Measurements from ENCODE around the gene CHKA.
A peak's percentile ranks its signal among the peaks of the same experiment; 100 is the strongest.

Gene CHKA

DNA sequence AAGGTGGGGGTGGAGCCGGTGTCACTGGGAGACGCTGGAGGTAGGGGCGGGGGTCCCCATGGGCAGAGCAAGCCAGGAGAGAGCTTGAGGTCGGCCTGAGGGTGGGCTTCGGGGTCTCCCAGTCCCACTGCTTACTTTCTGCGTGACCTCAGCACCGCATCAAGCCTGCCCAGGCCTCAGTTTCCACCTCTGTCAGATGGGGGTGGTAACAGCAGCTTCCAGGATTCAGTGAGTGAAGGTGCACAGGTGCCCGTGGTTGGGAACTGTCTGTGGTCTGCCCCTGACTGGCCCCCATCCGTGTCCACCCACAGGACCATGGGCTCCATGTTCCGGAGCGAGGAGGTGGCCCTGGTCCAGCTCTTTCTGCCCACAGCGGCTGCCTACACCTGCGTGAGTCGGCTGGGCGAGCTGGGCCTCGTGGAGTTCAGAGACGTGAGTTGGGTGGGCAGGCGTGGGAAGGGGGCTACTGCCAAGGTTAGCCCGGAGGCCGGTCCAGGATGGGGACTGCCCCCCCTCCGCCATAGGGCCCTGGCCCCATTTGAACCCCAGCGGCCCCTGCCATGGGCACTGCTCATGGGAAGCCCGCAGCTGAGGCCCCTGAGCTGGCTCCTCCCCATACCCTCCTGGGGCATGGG is 80.1 kb downstream of the CHKA start:
- Histone ChIP-seq H3K27ac (ENCODE audit: low read length) (no peak overlapping the region), H3K4me2 (ENCODE audit: insufficient read depth, low read length) (no peak overlapping the region), H3K36me3 (ENCODE audit: insufficient read depth, low read length) (no peaks in the 10 kb centered on the region; the same call in 1 of the 2 replicates), H3K4me3 (ENCODE audit: low read depth in 1 of 2, low read length in 2 of 2) (no peak overlapping the region), H3K27me3 (ENCODE audit: insufficient read depth, low read length, poor library complexity) (no peaks in the 10 kb centered on the region), H2AFZ (ENCODE audit: low read depth, low read length) (no peak overlapping the region), H4K20me1 (ENCODE audit: insufficient read depth, low read length) (no peaks in the 10 kb centered on the region; the same call in 1 of the 2 replicates), H3K79me2 (ENCODE audit: insufficient read depth, low read length) (no peaks in the 10 kb centered on the region), H3K9me3 (ENCODE audit: insufficient read depth, low read length, severe bottlenecking) (no peaks in the 10 kb centered on the region), H3K4me1 (ENCODE audit: insufficient read depth, low read length) (peaks cover 11% of the 10 kb centered on the region), H3K9ac (ENCODE audit: low read depth, low read length) (0 out of 2 replicates have a peak overlapping the region, but pooled peaks have one; percentile 28)
- TF ChIP-seq, protein P1, sequence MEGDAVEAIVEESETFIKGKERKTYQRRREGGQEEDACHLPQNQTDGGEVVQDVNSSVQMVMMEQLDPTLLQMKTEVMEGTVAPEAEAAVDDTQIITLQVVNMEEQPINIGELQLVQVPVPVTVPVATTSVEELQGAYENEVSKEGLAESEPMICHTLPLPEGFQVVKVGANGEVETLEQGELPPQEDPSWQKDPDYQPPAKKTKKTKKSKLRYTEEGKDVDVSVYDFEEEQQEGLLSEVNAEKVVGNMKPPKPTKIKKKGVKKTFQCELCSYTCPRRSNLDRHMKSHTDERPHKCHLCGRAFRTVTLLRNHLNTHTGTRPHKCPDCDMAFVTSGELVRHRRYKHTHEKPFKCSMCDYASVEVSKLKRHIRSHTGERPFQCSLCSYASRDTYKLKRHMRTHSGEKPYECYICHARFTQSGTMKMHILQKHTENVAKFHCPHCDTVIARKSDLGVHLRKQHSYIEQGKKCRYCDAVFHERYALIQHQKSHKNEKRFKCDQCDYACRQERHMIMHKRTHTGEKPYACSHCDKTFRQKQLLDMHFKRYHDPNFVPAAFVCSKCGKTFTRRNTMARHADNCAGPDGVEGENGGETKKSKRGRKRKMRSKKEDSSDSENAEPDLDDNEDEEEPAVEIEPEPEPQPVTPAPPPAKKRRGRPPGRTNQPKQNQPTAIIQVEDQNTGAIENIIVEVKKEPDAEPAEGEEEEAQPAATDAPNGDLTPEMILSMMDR (IDR thresholded peaks at IDR 0.05; ENCODE audit: borderline replicate concordance, extremely low read depth, low read length, poor library complexity, severe bottlenecking) = no peak
- no peak for TF ChIP-seq EZH2 (IDR thresholded peaks at IDR 0.05; ENCODE audit: borderline replicate concordance, low read depth, low read length, severe bottlenecking)
- ATAC-seq (ENCODE audit: insufficient read depth, low read depth) (no peak), DNase-seq (no peak)

DNA sequence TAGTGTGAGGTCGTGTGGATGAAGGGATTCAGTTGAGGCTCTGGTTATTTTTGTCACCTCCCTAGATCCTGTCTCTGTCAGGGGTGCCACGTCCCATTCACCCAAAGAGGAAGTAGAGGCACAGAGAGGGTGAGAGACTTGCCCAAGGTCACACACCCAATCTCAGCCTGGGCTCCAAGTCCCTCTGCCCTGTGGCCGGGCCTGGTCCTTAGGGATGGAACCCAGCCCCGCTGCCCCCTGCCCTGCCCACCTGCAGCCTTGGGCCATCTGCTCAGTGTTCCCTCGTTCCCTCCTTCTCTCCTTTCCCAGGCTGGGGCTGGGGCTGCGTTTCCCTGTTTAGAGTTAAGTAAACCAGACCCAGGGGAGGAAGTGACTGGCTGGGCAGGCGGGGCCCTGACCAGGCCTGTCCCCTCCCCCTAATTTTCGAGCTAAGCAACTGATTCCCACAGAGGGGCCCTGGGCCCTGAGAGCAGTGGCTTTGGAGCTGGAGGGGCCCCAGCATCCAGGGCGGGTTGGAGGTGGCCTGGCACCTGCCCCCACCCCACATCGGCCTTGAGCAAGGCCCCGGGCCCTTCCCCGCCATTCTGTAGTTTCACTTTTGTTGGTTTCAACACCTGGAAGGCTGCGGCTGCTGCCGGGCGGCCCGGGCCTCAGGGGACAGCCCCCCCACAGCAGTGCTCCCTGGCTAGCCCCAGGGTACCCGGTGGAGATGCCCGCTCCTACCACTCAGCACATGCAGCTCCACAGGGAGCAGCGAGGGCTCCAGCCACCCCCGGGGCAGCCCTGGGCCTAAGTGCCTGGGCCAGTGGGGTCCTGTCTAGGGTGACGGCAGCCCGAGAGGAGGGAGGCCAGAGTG is 80.9 kb downstream of the CHKA start:
- Histone ChIP-seq H3K4me3 (ENCODE audit: low read depth in 1 of 2, low read length in 2 of 2) (no peak overlapping the region), H4K20me1 (ENCODE audit: insufficient read depth, low read length) (no peaks in the 10 kb centered on the region; the same call in 1 of the 2 replicates), H3K4me1 (ENCODE audit: insufficient read depth, low read length) (peaks cover 11% of the 10 kb centered on the region), H3K27ac (ENCODE audit: low read length) (0 out of 2 replicates have a peak overlapping the region, but pooled peaks have one; percentile 36), H3K9me3 (ENCODE audit: insufficient read depth, low read length, severe bottlenecking) (no peaks in the 10 kb centered on the region), H3K36me3 (ENCODE audit: insufficient read depth, low read length) (peaks cover 4% of the 10 kb centered on the region), H3K27me3 (ENCODE audit: insufficient read depth, low read length, poor library complexity) (no peaks in the 10 kb centered on the region), H3K4me2 (ENCODE audit: insufficient read depth, low read length) (0 out of 2 replicates have a peak overlapping the region, but pooled peaks have one; percentile 27), H3K79me2 (ENCODE audit: insufficient read depth, low read length) (no peaks in the 10 kb centered on the region), H2AFZ (ENCODE audit: low read depth, low read length) (peak overlapping the region; percentile 16; the same call in 1 of the 2 replicates), H3K9ac (ENCODE audit: low read depth, low read length) (0 out of 2 replicates have a peak overlapping the region, but pooled peaks have one; percentile 28)
- peak; percentile 77 for DNase-seq
- no peak for TF ChIP-seq EZH2 (IDR thresholded peaks at IDR 0.05; ENCODE audit: borderline replicate concordance, low read depth, low read length, severe bottlenecking)
- TF ChIP-seq, protein P1 (IDR thresholded peaks at IDR 0.05; ENCODE audit: borderline replicate concordance, extremely low read depth, low read length, poor library complexity, severe bottlenecking) = no peak
- peak; percentile 74 for ATAC-seq (ENCODE audit: insufficient read depth, low read depth)

DNA sequence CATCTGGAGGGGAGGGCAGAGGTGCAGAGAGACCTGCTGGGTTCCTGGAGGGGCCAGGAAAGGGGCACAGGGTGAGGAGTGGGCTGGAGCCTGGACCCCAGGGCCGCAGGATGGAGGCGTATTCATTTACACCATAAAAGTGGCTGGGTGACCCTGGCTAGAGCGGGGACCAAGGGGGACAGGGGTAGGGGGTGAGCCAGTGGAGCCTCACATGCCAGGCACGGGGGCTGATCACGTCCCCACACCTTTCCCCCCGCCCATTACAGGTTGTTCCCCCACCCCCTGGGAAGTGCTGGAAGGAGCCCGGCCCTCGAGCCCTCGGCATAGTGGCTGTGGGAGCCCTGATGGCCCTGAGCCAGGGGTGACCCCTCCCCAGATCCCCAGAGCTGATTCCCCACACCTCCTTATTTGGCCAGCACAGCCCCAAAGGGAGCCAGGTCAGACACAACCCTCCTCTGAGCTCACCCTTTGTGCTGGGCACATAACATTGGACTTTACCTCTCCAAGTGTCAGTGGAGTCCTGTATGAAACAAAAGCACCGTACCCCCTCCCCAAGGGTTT is 81.6 kb downstream of the CHKA start:
- H3K9ac ChIP-seq (ENCODE audit: low read depth, low read length) = no peak overlapping the region
- H3K79me2 ChIP-seq (ENCODE audit: insufficient read depth, low read length) = no peaks in the 10 kb centered on the region
- ATAC-seq (ENCODE audit: insufficient read depth, low read depth) = no peak
- no peak overlapping the region for H3K4me2 ChIP-seq (ENCODE audit: insufficient read depth, low read length)
- H3K27ac ChIP-seq (ENCODE audit: low read length) = no peak overlapping the region
- H4K20me1 ChIP-seq (ENCODE audit: insufficient read depth, low read length) = no peaks in the 10 kb centered on the region; the same call in 1 of the 2 replicates
- no peak for DNase-seq
- H3K4me1 ChIP-seq (ENCODE audit: insufficient read depth, low read length) = peaks cover 11% of the 10 kb centered on the region
- H3K36me3 ChIP-seq (ENCODE audit: insufficient read depth, low read length) = peaks cover 5% of the 10 kb centered on the region
- TF ChIP-seq, protein P1 (IDR thresholded peaks at IDR 0.05; ENCODE audit: borderline replicate concordance, extremely low read depth, low read length, poor library complexity, severe bottlenecking) = no peak
- TF ChIP-seq EZH2 (IDR thresholded peaks at IDR 0.05; ENCODE audit: borderline replicate concordance, low read depth, low read length, severe bottlenecking) = no peak
- no peak overlapping the region for H3K4me3 ChIP-seq (ENCODE audit: low read depth in 1 of 2, low read length in 2 of 2)
- H2AFZ ChIP-seq (ENCODE audit: low read depth, low read length) = peak overlapping the region; percentile 16; the same call in 1 of the 2 replicates
- H3K27me3 ChIP-seq (ENCODE audit: insufficient read depth, low read length, poor library complexity) = no peaks in the 10 kb centered on the region
- no peaks in the 10 kb centered on the region for H3K9me3 ChIP-seq (ENCODE audit: insufficient read depth, low read length, severe bottlenecking)

Measured in DND-41 (cell line).